GM19193 (cell line): Measurements from ENCODE around the gene SPATS1.
A peak's percentile ranks its signal among the peaks of the same experiment; 100 is the strongest.

Source experiments
- POLR2A ChIP-seq: IDR thresholded peaks from 4 replicates; pipeline ENCODE4 v1.6.1; 2011; ENCODE audit not compliant: insufficient read depth, insufficient read length; ENCODE audit errors: extremely low read depth

Gene SPATS1

GRCh38 chr6:44305200-44305725, 37.2 kb upstream of the SPATS1 start:
- no peak for TF ChIP-seq POLR2A

- TF ChIP-seq POLR2A = no peak
Measured at GRCh38 chr6:44306710-44307109, 35.7 kb upstream of the SPATS1 start.

- TF ChIP-seq POLR2A = no peak
Measured at GRCh38 chr6:44307217-44307616, 35.2 kb upstream of the SPATS1 start.

GRCh38 chr6:44309092-44309491, 33.4 kb upstream of the SPATS1 start:
- no peak for TF ChIP-seq POLR2A

- TF ChIP-seq POLR2A = no peak
Measured at GRCh38 chr6:44309631-44310030, 32.8 kb upstream of the SPATS1 start.

GRCh38 chr6:44310241-44310640, 32.2 kb upstream of the SPATS1 start:
- TF ChIP-seq POLR2A = no peak

- TF ChIP-seq POLR2A = no peak
Measured at GRCh38 chr6:44311304-44311703, 31.1 kb upstream of the SPATS1 start.

- no peak for TF ChIP-seq POLR2A
Measured at GRCh38 chr6:44311767-44312166, 30.7 kb upstream of the SPATS1 start.

GRCh38 chr6:44312901-44313788, 29.3 kb upstream of the SPATS1 start, which contains the start of gene AARS2:
Gene AARS2 (minus strand): TSS chr6:44313347. CDS start chr6:44313323, 24 bp downstream.
- TF ChIP-seq POLR2A = peak; percentile 97

- TF ChIP-seq POLR2A = no peak
Measured at GRCh38 chr6:44315516-44315915, 26.9 kb upstream of the SPATS1 start.

- TF ChIP-seq POLR2A = no peak
Measured at GRCh38 chr6:44315951-44316350, 26.5 kb upstream of the SPATS1 start.

GRCh38 chr6:44316481-44316880, 26.0 kb upstream of the SPATS1 start:
- TF ChIP-seq POLR2A = no peak

- TF ChIP-seq POLR2A = no peak
Measured at GRCh38 chr6:44321210-44321609, 21.2 kb upstream of the SPATS1 start.

- TF ChIP-seq POLR2A = no peak
Measured at GRCh38 chr6:44327096-44327495, 15.4 kb upstream of the SPATS1 start.

- no peak for TF ChIP-seq POLR2A
Measured at GRCh38 chr6:44327760-44328159, 14.7 kb upstream of the SPATS1 start.

- no peak for TF ChIP-seq POLR2A
Measured at GRCh38 chr6:44329858-44330257, 12.6 kb upstream of the SPATS1 start.
